HUES64 (cell line): ENCODE results near the gene ABCG4.

Experiments
- H3K27ac ChIP-seq: 2 replicates; pipeline ENCODE4 v1.7.0; 2013; ENCODE audit warnings: low read depth, low read length, inconsistent platforms
- H3K27me3 ChIP-seq: 2 replicates; pipeline ENCODE4 v1.6.1; 2013; ENCODE audit warnings: mild to moderate bottlenecking, low read length; ENCODE audit not compliant: insufficient read depth
- H3K36me3 ChIP-seq: 2 replicates; pipeline ENCODE4 v1.6.1; 2013; ENCODE audit warnings: mild to moderate bottlenecking, low read length; ENCODE audit not compliant: insufficient read depth
- H3K4me1 ChIP-seq: 2 replicates; pipeline ENCODE4 v1.6.1; 2013; ENCODE audit warnings: mild to moderate bottlenecking, low read length, moderate library complexity; ENCODE audit not compliant: insufficient read depth
- H3K4me3 ChIP-seq: 2 replicates; pipeline ENCODE4 v1.5.1; 2013; ENCODE audit warnings: mild to moderate bottlenecking, low read length, moderate library complexity
- H3K9ac ChIP-seq: 2 replicates; pipeline ENCODE4 v1.6.1; 2013; ENCODE audit warnings: mild to moderate bottlenecking, low read depth, low read length
- H3K9me3 ChIP-seq: 2 replicates; pipeline ENCODE4 v1.6.1; 2013; ENCODE audit warnings: low read depth, low read length; ENCODE audit not compliant: insufficient read depth
- WGBS: fragments of 150-250, 120-280 bp; methylation state at CpG from one replicate; pipeline ENCODE4 v1.1.7; 2013; ENCODE audit warnings: missing lambda C conversion rate; 5-methylcytosine and 5-hydroxymethylcytosine counted together

The ABCG4 gene

DNA sequence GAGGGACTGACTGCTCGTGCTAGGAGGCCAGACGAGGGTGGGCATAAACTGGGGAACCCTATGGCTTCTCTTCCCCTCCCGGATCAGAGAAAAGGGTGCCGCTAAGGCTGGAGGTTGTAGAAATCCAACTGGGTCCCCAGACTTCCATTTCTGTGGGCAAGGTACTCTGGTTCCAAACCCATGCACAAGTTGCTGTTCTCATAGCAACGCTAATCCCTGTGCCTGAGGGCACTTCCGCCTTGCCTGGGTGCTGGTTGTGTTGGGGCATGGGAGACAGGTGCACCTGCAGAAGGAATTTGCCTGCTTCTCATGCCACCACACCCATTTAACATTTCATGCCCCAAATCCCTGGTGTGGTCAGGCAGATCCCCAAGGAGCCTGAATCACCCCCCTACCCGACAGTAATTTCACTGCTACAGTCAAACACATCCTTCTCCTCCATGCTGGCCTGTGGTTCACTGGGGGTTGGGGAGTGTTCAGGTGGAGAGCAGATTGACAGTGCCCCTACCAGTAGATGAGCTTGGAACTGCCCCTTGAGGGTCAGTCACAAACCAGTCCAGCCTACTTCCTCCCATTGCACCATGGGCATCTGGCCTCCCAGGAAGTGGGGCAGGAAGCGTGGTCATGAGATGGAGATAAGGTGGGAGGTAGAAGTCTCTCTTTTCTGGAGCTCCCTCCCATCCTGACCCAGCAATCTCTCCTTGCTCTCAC, 40.6 kb upstream of the ABCG4 start:
- Histone ChIP-seq H3K4me3 (peak overlapping the region; percentile 62), H3K27me3 (peaks cover 18% of the 10 kb centered on the region), H3K9me3 (no peaks in the 10 kb centered on the region), H3K27ac (no peak overlapping the region), H3K9ac (peak overlapping the region; percentile 24; the same call in 1 of the 2 replicates), H3K36me3 (no peaks in the 10 kb centered on the region; the same call in 1 of the 2 replicates), H3K4me1 (peaks cover 15% of the 10 kb centered on the region)
- 13% methylated on average over 7 of the region's 8 CpGs for WGBS

DNA sequence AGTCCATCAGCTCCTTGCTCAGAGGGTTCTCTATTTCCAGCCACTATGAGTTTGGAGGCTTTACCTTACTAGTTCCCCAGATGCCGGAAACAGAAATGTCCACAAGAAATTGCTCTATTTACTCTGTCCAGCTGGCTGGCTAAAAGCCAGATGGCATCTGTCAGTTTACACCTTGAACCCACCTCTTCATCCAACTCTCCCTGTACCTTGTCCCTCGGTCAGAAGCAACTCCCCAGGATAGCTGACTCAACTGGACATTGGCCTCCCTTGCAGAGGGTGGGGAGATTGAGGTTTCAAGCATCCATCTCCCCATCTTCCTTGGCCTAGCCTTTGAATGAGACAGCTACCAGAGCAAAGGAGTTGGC, 40.0 kb upstream of the ABCG4 start:
- Histone ChIP-seq H3K36me3 (no peaks in the 10 kb centered on the region; the same call in 1 of the 2 replicates), H3K9ac (no peak overlapping the region), H3K27me3 (peaks cover 18% of the 10 kb centered on the region), H3K4me3 (peak overlapping the region; percentile 62; the same call in 1 of the 2 replicates), H3K27ac (no peak overlapping the region), H3K9me3 (no peaks in the 10 kb centered on the region), H3K4me1 (peaks cover 19% of the 10 kb centered on the region)
- over 99% methylated on average over 2 of the region's 2 CpGs for WGBS

DNA sequence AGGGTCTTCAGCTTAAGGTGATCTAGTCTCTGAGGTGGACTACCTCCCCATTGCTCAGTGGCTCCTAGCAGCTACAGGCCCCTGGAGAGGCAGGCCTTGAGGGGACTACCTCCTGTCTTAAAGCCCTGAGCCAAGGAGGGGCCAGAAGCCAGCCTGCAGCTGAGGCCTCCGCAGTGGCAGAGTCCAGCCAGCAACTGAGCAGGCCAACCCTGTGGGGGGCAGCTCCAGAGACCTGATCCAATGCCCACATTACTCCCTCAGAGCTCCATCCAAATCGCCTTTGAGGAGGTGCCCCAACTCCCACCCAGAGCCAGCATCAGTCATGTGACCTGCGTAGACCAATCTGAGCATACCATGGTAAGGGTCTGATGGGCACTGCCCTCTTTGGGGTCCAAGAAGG, 39.0 kb upstream of the ABCG4 start:
- Histone ChIP-seq H3K36me3 (no peaks in the 10 kb centered on the region; the same call in 1 of the 2 replicates), H3K9ac (no peak overlapping the region), H3K4me1 (peaks cover 19% of the 10 kb centered on the region), H3K27me3 (peaks cover 18% of the 10 kb centered on the region), H3K9me3 (no peaks in the 10 kb centered on the region), H3K4me3 (no peak overlapping the region), H3K27ac (no peak overlapping the region)
- WGBS = 93% methylated on average over 3 of the region's 3 CpGs

DNA sequence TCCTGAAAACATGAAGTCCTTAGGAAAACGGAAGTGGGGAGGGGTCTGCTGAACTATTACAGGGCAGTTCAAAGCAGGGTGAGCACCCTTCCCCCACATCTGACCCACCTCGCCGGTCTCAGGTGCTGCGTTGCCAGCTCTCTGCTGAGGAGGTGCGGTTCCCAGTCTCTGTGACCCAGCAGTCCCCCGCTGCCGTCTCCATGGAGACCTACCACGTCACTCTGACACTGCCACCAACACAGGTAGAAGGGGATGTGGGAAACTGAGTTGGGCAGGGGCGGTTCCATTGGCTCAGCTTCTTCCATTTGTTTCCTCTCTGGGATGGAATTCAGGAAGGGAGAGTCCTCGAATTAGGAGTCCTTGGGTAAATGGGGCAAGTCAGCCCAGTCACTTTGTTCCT, 38.4 kb upstream of the ABCG4 start:
- H3K9ac ChIP-seq = no peak overlapping the region
- peaks cover 18% of the 10 kb centered on the region for H3K27me3 ChIP-seq
- H3K4me3 ChIP-seq = no peak overlapping the region
- H3K27ac ChIP-seq = no peak overlapping the region
- H3K4me1 ChIP-seq = peaks cover 19% of the 10 kb centered on the region
- WGBS = 90% methylated on average over 10 of the region's 10 CpGs
- H3K9me3 ChIP-seq = no peaks in the 10 kb centered on the region
- H3K36me3 ChIP-seq = no peaks in the 10 kb centered on the region; the same call in 1 of the 2 replicates

DNA sequence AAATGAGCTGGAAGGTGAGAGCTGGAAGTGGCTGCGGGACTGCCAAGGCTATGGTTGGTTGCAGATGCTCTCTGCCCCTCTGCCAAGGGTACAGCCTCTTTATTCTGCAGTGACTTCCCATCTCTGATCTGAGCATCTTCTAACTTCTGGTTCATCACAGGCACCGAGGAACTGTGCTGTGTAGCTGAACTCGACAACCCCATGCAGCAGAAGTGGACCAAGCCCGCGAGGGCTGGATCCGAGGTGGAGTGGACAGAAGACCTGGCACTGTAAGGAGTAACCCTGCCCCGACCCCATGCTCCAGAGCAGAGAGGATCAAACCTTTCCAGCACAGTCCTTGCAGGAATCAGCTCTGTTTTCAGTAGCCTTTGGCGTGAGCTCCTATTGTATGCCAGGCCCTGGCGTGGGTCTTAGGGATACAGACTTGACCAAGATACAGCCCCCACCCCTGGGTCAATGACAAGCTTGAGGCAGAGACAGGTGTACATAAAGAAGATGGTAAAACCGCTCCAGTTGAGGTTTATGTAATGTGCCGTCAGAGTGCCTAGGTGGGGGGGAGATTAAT, 37.4 kb upstream of the ABCG4 start:
- Histone ChIP-seq H3K4me3 (no peak overlapping the region), H3K4me1 (peaks cover 14% of the 10 kb centered on the region), H3K27ac (no peak overlapping the region), H3K36me3 (no peaks in the 10 kb centered on the region; the same call in 1 of the 2 replicates), H3K27me3 (peaks cover 18% of the 10 kb centered on the region), H3K9me3 (no peaks in the 10 kb centered on the region), H3K9ac (no peak overlapping the region)
- 93% methylated on average over 11 of the region's 11 CpGs for WGBS

DNA sequence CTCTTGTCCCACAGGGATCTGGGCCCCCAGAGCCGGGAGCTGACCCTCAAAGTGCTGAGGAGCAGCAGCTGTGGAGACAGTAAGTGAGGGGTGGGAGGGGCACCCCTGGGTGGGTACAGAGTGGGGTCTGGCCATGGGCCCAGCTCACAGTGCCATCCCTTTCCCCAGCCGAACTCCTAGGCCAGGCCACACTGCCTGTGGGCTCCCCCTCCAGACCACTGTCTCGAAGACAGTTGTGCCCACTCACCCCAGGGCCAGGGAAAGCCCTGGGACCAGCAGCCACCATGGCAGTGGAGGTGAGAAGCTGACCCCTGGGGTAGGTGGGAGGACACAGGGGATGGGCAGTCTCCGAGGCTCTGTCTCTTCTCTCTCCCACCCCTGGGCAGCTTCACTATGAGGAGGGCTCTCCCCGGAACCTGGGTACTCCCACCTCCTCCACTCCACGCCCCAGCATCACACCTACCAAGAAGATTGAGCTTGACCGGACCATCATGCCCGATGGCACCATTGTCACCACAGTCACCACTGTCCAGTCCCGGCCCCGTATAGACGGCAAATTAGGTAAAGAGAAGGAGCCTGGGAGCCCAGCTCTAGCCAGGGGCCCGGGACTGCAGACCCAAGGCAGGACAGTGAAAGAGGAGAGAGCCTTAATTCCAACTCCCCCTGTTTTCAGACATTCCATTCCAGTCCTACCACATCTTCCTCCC, 36.4 kb upstream of the ABCG4 start:
- Histone ChIP-seq H3K9me3 (no peaks in the 10 kb centered on the region), H3K4me3 (no peak overlapping the region), H3K27ac (no peak overlapping the region), H3K9ac (no peak overlapping the region), H3K27me3 (peaks cover 18% of the 10 kb centered on the region), H3K36me3 (no peaks in the 10 kb centered on the region; the same call in 1 of the 2 replicates), H3K4me1 (peaks cover 9% of the 10 kb centered on the region; the same call in 1 of the 2 replicates)
- WGBS = 90% methylated on average over 12 of the region's 12 CpGs

DNA sequence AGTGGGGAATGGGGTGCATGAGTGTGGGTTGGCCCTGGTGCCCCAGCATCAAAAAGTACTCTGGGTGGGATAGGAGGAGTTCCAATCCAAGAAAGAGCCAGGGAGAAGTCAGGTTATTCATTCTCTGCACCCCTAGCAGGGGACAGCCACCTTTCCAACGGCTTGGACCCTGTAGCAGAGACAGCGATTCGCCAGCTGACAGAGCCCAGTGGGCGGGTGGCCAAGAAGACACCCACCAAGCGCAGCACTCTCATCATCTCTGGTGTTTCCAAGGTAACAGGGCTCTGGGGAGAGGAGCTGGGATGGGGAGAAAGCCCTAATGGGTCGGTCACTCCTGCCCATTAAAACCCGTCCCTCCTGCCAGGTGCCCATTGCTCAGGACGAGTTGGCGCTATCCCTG, 35.1 kb upstream of the ABCG4 start:
- Histone ChIP-seq H3K4me1 (peaks cover 4% of the 10 kb centered on the region; the same call in 1 of the 2 replicates), H3K36me3 (no peaks in the 10 kb centered on the region; the same call in 1 of the 2 replicates), H3K9me3 (no peaks in the 10 kb centered on the region), H3K4me3 (no peak overlapping the region), H3K9ac (no peak overlapping the region), H3K27me3 (peaks cover 6% of the 10 kb centered on the region), H3K27ac (no peak overlapping the region)
- 92% methylated on average over 9 of the region's 9 CpGs for WGBS

DNA sequence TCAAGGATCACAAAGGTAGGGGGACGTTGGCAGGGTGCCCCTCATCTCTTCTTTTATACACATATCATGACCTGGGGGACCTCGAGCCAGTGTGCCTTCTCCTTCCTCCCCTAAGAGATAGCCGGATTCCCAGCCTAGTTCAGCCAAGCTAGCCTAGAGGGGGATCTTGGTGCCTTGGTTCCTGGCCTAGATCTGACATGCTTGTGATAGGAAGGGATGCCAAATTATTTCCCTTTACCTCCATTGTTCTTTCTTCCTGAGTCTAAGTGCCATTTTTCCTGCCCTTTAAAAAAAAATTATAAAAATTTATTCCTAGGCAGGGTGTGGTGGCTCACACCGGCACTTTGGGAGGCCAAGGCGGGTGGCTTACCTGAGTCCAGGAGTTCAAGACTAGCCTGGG, 34.5 kb upstream of the ABCG4 start:
- no peaks in the 10 kb centered on the region for H3K27me3 ChIP-seq
- no peak overlapping the region for H3K4me3 ChIP-seq
- no peaks in the 10 kb centered on the region for H3K9me3 ChIP-seq
- H3K4me1 ChIP-seq = peaks cover 3% of the 10 kb centered on the region; the same call in 1 of the 2 replicates
- H3K36me3 ChIP-seq = no peaks in the 10 kb centered on the region; the same call in 1 of the 2 replicates
- H3K27ac ChIP-seq = no peak overlapping the region
- WGBS = 89% methylated on average over 5 of the region's 5 CpGs
- no peak overlapping the region for H3K9ac ChIP-seq

DNA sequence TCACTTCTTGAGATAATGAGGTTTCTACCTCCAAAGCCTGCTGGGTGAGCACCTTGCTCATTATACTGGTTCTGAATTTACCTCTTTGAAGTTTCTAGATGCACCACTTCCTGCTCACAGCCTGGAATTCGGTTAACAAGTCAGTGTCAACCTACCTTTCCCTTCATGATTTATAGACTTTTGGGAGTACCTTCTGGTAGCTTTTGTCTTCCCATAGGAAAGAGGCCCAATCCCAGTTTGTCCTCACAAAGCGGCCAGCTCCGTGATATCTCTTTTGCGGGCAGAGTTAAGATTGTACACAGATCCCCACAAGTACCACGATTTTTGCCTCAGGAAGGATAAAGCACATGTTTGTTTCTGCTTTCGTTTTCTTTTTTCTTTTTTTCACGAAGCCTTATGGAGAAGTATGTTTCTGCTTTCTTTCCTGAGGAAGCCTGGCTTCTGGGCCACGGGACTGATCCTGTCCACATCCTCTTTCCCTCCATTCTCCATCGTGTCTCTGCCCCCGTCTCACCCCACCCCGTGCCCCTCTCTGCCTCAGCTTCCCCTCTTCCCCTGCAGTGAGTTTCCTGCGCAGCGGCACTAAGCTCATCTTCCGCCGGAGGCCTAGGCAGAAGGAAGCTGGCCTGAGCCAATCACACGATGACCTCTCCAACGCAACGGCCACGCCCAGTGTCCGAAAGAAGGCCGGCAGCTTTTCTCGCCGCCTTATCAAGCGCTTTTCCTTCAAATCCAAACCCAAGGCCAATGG, 33.2 kb upstream of the ABCG4 start:
- peaks cover 3% of the 10 kb centered on the region; the same call in 1 of the 2 replicates for H3K4me1 ChIP-seq
- no peak overlapping the region for H3K4me3 ChIP-seq
- 89% methylated on average over 24 of the region's 24 CpGs for WGBS
- no peaks in the 10 kb centered on the region for H3K9me3 ChIP-seq
- H3K36me3 ChIP-seq = no peaks in the 10 kb centered on the region; the same call in 1 of the 2 replicates
- no peaks in the 10 kb centered on the region for H3K27me3 ChIP-seq
- H3K27ac ChIP-seq = no peak overlapping the region
- H3K9ac ChIP-seq = no peak overlapping the region

DNA sequence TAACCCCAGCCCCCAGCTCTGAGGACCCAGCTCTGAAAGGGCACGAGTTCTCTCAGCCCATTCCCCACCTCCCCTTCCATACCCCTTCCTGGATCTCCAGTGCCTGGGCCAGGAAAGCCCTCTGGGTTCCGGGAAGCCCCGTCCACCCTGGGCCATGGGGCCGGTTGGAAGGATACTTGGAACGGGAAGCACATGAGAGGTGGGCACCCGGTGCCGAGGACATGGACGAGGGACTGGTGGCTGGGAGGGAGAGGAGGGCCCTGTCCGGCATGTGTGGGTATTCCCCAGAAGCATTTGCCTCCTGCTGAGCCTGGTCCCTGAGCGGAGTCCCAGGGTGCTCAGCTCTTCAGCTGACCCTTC, 32.6 kb upstream of the ABCG4 start:
- H3K27ac ChIP-seq = no peak overlapping the region
- no peak overlapping the region for H3K9ac ChIP-seq
- no peaks in the 10 kb centered on the region; the same call in 1 of the 2 replicates for H3K36me3 ChIP-seq
- WGBS = 93% methylated on average over 9 of the region's 10 CpGs
- H3K4me3 ChIP-seq = no peak overlapping the region
- H3K9me3 ChIP-seq = no peaks in the 10 kb centered on the region
- H3K27me3 ChIP-seq = no peaks in the 10 kb centered on the region
- peaks cover 3% of the 10 kb centered on the region; the same call in 1 of the 2 replicates for H3K4me1 ChIP-seq
